Astrocyte of the cerebellum (primary cell): ENCODE data around the gene SCNN1B.
"Not testable (repeated sequence)": the region's sequence is repeated elsewhere in the genome, so short reads cannot be mapped to it uniquely, and the experiment has no call there.

Source experiments
- DNase-seq: peaks from one replicate; pipeline ENCODE4 v3.0.0-alpha.2; 2011; ENCODE audit warnings: low read depth
- H3K4me3 ChIP-seq: 2 replicates; pipeline ENCODE4 v1.5.1; 2011; ENCODE audit warnings: mild to moderate bottlenecking, low read depth, low read length, moderate library complexity
- in situ Hi-C: cut with HindIII; loops from 2 replicates; pipeline ENCODE4 v1.10.0; 2017; ENCODE audit warnings: low sequenced_read_pairs
- TF ChIP-seq, protein P1 (sequence below): IDR thresholded peaks from 2 replicates; pipeline ENCODE4 v1.5.1; 2012; ENCODE audit warnings: low read length, low read depth, moderate library complexity, mild to moderate bottlenecking; ENCODE audit errors: missing control alignments

Gene SCNN1B

DNA sequence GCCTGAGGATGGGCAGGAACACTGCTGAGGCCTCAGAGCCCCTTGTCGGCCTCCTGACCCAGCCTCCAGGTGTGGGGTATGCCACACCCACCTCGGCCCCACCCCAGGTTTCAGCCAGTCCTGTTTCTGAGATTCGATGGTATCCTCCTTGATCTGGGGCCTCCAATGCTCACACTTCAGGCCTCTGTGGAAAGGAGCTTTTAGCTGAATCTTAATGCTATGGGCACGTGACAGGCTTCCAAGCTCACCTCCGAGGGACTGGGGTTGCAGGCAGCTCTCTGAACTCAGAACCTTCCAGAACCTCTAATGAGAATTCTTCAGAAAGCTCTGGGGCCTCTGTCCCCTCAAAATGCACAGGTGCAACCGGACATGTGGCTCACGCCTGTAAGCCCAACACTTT is 54.8 kb downstream of the SCNN1B start:
- TF ChIP-seq, protein P1, sequence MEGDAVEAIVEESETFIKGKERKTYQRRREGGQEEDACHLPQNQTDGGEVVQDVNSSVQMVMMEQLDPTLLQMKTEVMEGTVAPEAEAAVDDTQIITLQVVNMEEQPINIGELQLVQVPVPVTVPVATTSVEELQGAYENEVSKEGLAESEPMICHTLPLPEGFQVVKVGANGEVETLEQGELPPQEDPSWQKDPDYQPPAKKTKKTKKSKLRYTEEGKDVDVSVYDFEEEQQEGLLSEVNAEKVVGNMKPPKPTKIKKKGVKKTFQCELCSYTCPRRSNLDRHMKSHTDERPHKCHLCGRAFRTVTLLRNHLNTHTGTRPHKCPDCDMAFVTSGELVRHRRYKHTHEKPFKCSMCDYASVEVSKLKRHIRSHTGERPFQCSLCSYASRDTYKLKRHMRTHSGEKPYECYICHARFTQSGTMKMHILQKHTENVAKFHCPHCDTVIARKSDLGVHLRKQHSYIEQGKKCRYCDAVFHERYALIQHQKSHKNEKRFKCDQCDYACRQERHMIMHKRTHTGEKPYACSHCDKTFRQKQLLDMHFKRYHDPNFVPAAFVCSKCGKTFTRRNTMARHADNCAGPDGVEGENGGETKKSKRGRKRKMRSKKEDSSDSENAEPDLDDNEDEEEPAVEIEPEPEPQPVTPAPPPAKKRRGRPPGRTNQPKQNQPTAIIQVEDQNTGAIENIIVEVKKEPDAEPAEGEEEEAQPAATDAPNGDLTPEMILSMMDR: no peak
- in situ Hi-C loops: no loop called here
- DNase-seq: no peak
- no peak overlapping the region for H3K4me3 ChIP-seq

DNA sequence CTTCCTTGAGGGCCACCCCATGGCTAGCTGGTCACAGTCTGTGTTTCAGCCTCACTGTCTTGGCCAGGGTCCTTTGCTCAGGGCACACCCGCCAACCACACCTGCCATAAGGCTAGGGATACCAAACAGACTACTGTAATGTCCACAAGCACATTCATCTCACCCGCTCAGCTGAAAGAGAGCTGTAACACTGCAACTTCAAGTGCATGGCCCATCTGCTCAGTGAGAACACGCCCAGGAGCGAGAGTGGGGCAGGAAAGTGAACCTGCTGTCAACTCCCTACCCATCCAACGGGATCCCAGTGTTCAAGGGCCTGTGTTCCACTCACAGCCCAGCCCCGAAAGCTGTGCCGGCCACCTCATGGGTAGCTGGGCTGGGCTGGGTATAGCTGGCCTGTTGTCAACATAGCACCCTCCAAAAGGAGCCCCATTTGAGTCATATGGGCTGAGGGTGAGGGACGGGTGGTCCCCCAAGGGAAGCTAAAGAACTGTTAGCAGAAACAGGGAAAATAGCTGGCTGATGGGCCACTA is 55.7 kb downstream of the SCNN1B start:
- no peak overlapping the region for H3K4me3 ChIP-seq
- in situ Hi-C loops: no loop called here
- DNase-seq: no peak
- TF ChIP-seq, protein P1: no peak

DNA sequence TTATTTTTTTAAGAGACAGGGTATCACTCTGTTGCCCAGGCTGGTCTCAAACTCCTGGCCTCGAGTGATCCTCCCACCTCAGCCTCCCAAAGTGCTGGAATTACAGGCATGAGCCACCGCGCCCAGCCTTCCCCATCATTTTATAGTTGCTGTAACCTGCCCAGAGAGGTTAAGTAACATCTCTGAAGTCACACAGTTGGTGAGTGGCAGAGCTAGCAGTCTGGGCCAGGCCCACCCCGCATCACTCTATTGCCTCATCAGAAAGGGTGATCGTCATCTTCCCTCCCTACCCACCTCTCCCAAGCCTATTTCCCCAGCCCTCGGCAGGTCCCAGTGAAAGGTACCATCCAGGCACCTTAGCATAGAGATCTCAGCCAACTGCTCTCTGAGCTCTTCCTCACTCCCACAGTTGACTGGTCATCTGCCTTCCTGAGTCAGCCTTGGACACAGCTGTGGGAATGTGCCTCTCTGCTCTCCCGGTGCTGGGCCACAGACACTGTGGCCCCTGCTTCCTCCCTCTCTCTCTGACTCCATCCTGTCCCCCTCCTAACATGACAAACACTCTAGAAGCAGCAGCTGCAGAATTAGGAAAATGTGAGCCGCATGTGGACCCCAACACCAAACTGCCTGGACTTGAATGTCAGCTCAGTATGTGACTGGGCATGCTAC is 57.1 kb downstream of the SCNN1B start:
- no peak for DNase-seq
- TF ChIP-seq, protein P1: no peak

DNA sequence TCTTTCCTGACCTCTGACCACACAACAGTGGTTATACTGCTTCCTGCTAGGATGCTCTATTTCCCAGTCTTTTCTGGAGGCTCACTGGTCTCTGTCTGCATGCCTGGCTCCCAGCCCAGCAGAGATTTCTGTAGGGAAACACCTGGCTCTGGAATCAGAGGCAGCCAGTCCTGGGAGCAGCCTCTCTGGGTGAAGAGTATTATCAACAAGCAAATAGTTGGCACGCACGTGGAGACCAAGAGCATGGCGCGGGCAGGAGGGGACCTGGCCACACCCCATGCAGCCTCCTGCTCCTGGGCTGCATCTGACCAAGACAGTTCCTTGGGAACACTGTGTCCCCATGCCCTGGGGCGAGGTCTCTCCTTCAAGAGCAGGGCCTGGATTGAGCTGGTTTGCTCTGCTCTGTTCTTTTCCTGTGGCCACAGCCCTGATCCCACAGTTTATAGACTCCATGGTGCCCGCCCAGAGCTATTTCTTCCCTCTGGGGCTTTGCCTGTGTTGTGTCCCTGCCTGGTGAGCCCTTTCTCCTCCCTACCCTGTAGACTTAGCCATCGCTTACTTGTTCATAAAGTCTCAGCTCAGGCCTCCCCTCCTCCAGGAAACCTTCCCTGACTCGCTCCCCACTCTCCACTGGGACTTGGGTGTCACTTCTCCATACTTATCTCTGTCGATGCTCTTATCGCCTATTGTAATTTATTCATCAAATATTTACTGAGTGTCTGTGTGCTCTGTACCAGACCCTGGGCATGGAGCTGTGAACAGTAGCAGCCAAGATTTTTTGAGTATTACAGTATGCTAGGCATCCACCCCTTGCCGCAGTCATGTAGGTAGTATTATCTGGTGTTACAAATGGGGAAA is 60.6 kb downstream of the SCNN1B start:
- H3K4me3 ChIP-seq: no peak overlapping the region
- in situ Hi-C loops: no loop called here

More for the DNA sequence above, 57.1 kb downstream of the SCNN1B start:
- H3K4me3 ChIP-seq: no peak overlapping the region
- in situ Hi-C loops: no loop called here

DNA sequence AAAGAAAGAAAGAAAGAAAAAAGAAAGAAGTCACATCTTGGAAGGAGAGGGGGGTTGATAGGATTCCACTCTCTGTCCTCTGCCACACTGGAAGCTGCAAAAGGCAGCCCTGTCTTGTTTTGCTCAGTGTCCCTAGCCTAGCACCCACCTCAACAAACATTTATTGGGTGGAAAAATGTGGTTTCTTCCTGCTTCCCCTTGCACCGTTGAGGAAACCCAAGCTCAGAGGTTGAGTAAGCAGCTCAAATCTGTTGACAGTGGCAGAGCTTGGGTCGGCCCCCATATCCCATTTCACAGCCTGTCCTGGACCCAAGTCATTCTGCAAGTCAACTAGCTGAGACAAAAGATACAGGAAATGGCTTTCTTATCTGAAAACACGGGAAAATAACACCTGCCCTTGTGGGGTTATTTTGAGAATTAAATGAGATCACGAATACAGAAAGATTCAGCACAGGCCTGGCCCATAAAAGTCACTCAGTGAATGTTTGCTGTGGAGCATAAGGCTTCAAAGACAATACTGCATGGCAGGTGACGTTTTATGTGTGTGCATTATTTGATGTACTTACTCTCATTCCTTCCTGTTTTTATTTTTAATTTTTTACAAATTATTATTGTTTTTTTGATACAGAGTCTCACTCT is 63.6 kb downstream of the SCNN1B start:
- in situ Hi-C loops: no loop called here
- H3K4me3 ChIP-seq: no peak overlapping the region
- no peak for DNase-seq
- TF ChIP-seq, protein P1: no peak

More for the DNA sequence above, 60.6 kb downstream of the SCNN1B start:
- no peak for DNase-seq
- TF ChIP-seq, protein P1: no peak

DNA sequence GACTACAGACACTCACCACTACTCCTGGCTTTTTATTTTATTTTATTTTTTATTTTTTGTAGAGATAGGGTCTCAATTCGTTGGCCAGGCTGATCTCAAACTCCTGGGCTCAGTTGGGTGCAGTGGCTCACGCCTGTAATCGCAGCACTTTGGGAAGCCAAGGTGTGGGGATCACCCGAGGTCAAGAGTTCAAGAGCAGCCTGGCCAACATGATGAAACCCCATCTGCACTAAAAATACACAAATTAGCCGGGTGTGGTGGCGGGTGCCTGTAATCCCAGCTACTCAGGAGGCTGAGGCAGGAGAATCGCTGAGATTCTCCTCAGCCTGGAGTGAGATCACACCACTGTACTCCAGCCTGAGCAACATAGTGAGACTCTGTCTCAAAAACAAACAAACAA is 64.2 kb downstream of the SCNN1B start:
- DNase-seq, H3K4me3 ChIP-seq, in situ Hi-C loops: not testable (repeated sequence)
